ENCODE measurements around the gene MT1B. TPM values are rescaled to one million over a fixed set of nuclear protein-coding genes. Genes with fewer than 3 reads are reported as not detected.

MT1B gene
- total RNA-seq, 2 donors from 2014 or later, result not detected

DNA sequence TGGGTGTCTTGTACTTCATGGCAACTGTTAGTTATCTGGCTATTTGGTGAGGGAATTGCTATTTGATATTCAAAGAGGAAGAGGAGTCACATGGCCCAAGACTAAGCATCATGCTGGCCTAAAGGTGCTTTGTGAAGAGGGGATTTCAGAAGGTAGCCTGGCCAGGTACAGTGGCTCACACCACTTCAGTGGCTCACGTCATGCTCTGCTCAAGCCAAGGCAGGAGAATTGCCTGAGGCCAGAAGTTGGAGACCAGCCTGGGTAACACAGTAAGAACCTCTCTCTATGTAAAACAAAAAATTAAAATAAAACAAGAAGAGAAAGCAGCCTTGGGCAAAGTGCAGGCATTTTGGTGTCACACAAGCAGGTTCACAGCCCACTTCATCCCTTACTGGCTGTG, 6.4 kb upstream of the MT1B start:
- TF ChIP-seq, protein P1, sequence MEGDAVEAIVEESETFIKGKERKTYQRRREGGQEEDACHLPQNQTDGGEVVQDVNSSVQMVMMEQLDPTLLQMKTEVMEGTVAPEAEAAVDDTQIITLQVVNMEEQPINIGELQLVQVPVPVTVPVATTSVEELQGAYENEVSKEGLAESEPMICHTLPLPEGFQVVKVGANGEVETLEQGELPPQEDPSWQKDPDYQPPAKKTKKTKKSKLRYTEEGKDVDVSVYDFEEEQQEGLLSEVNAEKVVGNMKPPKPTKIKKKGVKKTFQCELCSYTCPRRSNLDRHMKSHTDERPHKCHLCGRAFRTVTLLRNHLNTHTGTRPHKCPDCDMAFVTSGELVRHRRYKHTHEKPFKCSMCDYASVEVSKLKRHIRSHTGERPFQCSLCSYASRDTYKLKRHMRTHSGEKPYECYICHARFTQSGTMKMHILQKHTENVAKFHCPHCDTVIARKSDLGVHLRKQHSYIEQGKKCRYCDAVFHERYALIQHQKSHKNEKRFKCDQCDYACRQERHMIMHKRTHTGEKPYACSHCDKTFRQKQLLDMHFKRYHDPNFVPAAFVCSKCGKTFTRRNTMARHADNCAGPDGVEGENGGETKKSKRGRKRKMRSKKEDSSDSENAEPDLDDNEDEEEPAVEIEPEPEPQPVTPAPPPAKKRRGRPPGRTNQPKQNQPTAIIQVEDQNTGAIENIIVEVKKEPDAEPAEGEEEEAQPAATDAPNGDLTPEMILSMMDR (IDR thresholded peaks at IDR 0.05), result no peak
- H3K4me3 ChIP-seq, result no peak overlapping the region
- no peak overlapping the region for H3K27ac ChIP-seq
- no peaks in the 10 kb centered on the region for H3K9me3 ChIP-seq
- H3K4me1 ChIP-seq (ENCODE audit: control insufficient read depth in 1 of 2, low read depth in 2 of 2), result peaks cover 4 to 16% of the 10 kb centered on the region in 2 donors
- H3K27me3 ChIP-seq (replicated peaks; ENCODE audit: insufficient read depth), result no peaks in the 10 kb centered on the region
- DNase-seq (ENCODE audit: low spot score) (no peak), ATAC-seq (ENCODE audit: insufficient number of reproducible peaks, low FRiP score, low read depth) (no peak)
- no peaks in the 10 kb centered on the region for H3K36me3 ChIP-seq

DNA sequence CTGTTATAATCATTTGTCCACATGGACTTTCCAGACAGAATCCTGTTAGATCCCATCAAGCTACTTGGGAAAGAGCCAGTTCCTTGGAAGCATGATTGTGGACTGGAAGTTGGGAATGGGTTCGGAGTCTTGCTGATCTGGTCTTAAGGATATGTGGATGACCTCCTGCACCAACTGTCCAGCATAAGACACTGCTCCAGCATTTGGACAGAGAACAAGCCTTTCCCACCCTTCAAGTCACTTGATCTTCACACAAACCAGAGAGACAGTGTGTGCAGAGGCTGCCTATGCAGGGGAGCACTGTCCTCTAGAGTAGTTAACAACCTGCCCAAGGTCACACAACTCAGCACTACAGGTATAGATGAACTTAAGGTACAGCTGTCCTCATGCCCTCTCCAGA, 5.8 kb upstream of the MT1B start:
- TF ChIP-seq, protein P1 (IDR thresholded peaks at IDR 0.05), result no peak
- peaks cover 4 to 16% of the 10 kb centered on the region in 2 donors for H3K4me1 ChIP-seq (ENCODE audit: control insufficient read depth in 1 of 2, low read depth in 2 of 2)
- H3K27me3 ChIP-seq (replicated peaks; ENCODE audit: insufficient read depth), result no peaks in the 10 kb centered on the region
- no peaks in the 10 kb centered on the region for H3K9me3 ChIP-seq
- DNase-seq (ENCODE audit: low spot score) (no peak), ATAC-seq (ENCODE audit: insufficient number of reproducible peaks, low FRiP score, low read depth) (no peak)
- no peak overlapping the region for H3K4me3 ChIP-seq
- H3K27ac ChIP-seq, result no peak overlapping the region
- no peaks in the 10 kb centered on the region for H3K36me3 ChIP-seq

DNA sequence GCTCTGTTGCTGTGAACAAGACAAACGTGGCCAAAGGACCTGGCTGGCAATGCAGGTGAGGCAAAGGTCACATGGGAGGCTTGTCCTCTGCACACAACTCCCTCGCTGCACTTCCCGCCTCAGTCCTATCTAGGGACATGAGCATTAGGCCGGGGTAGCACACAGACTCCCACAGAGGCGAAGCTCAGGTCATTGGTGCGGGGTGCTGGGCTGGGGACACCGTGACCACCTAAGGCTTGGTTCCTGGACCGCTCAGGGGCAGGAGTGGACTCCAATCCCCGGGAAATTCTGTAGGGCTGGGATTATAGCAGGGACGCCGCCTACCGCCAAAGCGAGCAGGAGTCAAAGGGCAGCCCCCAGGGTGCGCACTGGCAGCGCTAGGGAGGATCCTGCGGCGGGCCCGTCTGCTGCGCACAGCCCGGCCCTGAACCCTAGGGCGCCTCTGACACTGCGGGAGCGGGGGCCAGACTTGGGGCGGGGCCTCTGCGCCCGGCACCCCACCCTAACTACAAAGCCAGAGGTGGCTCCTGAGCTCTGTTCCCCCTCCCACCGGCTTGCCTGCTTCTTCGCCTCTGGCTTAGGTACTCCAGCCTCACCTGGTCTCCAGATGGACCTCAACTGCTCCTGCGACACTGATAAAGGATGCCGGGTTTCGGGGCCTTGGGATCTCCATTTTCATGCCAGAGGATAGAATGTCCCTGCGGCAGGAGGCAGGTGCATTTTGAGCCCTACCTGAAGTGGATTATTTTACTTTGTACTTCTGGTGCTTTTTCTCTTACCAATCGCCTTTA, 3.9 kb upstream of the MT1B start:
- no peaks in the 10 kb centered on the region for H3K36me3 ChIP-seq
- TF ChIP-seq, protein P1 (IDR thresholded peaks at IDR 0.05), result no peak
- H3K9me3 ChIP-seq, result no peaks in the 10 kb centered on the region
- no peak for ATAC-seq (ENCODE audit: insufficient number of reproducible peaks, low FRiP score, low read depth)
- DNase-seq (ENCODE audit: low spot score), result no peak
- H3K27me3 ChIP-seq (replicated peaks; ENCODE audit: insufficient read depth), result no peaks in the 10 kb centered on the region
- no peak overlapping the region for H3K4me3 ChIP-seq
- no peak overlapping the region for H3K27ac ChIP-seq
- H3K4me1 ChIP-seq (ENCODE audit: control insufficient read depth in 1 of 2, low read depth in 2 of 2), result peaks cover 4 to 14% of the 10 kb centered on the region in 2 donors

DNA sequence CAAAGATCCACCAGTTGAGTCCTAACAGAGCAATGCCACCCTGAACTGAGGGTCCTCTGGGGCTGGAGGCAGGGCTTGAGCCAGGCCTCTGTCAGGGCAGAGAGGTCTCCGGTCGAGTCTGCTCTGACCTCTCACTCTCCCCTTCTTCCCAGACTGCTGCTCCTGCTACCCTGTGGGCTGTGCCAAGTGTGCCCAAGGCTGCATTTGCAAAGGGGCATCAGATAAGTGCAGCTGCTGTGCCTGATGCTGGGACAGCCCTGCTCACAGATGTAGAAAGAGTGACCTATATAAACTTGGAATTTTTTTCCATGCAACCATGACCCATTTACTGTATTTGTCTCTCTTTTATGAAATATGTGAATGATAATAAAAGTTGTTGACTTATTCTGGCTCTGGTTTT, 2.4 kb upstream of the MT1B start:
- H3K4me3 ChIP-seq, result no peak overlapping the region
- H3K36me3 ChIP-seq, result no peaks in the 10 kb centered on the region
- ATAC-seq (ENCODE audit: insufficient number of reproducible peaks, low FRiP score, low read depth) (no peak), DNase-seq (ENCODE audit: low spot score) (no peak)
- H3K27me3 ChIP-seq (replicated peaks; ENCODE audit: insufficient read depth), result no peaks in the 10 kb centered on the region
- TF ChIP-seq, protein P1 (IDR thresholded peaks at IDR 0.05), result no peak
- no peak overlapping the region for H3K27ac ChIP-seq
- H3K4me1 ChIP-seq (ENCODE audit: control insufficient read depth in 1 of 2, low read depth in 2 of 2), result no peaks in the 10 kb centered on the region
- no peaks in the 10 kb centered on the region for H3K9me3 ChIP-seq

DNA sequence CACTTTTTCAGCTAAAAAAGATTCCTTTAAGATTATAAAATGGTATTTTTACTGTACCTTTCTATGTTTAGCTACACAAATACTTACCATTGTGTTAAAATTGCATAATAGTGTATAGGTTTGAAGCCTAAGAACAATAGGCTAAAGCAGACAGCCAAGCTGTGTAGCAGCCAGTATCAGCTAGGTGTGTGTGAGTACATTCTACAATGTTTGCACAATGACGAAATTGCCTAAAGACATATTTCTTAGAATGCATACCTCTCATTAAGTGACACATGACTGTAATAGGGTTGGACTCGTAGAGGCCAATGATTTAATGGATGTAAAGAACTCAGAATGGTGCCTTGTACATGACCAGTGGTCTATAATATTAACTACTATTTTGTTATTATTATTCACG, 1.9 kb upstream of the MT1B start:
- no peak overlapping the region for H3K27ac ChIP-seq
- H3K36me3 ChIP-seq, result no peaks in the 10 kb centered on the region
- no peak for DNase-seq (ENCODE audit: low spot score)
- H3K4me1 ChIP-seq (ENCODE audit: control insufficient read depth in 1 of 2, low read depth in 2 of 2), result no peaks in the 10 kb centered on the region
- no peak overlapping the region for H3K4me3 ChIP-seq
- TF ChIP-seq, protein P1 (IDR thresholded peaks at IDR 0.05), result no peak
- H3K9me3 ChIP-seq, result no peaks in the 10 kb centered on the region
- ATAC-seq (ENCODE audit: insufficient number of reproducible peaks, low FRiP score, low read depth), result no peak
- H3K27me3 ChIP-seq (replicated peaks; ENCODE audit: insufficient read depth), result no peaks in the 10 kb centered on the region

All from thoracic aorta (tissue), 2 donors.